PC-3 (cell line): ENCODE results near the gene PTP4A1. TPM values are rescaled to one million over a fixed set of nuclear protein-coding genes. Genes with fewer than 3 reads are reported as not detected.

ENCODE experiments used
- ATAC-seq: fragments of 200-7000 bp; cut with Tn5 transposase; 2 replicates; pipeline ENCODE4 v1.9.1; 2020; ENCODE audit warnings: mild to moderate bottlenecking, moderate library complexity
- BruUV-seq: library from RNA; stranded (reverse); fragments of 400-500 nt; replicated peaks from 2 replicates; lab custom pipeline; 2021; lab: Mats Ljungman, UMichigan
- CTCF ChIA-PET: fragments of 300-600 bp; sonication (Branson Sonifier 250); formaldehyde crosslinking; loops from one replicate; lab custom pipeline; 2022; ENCODE audit warnings: antibody characterized with exemption; lab: Charles Lee
- POLR2A ChIA-PET: fragments of 300-600 bp; sonication (Branson Sonifier 250); formaldehyde crosslinking; loops from one replicate; lab custom pipeline; 2022; ENCODE audit warnings: antibody characterized with exemption; ENCODE audit not compliant: unreplicated experiment; lab: Charles Lee
- DNase-seq: peaks from one replicate; pipeline ENCODE4 v3.0.0-alpha.2; 2015
- H2AFZ ChIP-seq: fragments of 300-600 bp; sonication (generic); 2 replicates; pipeline ENCODE4 v1.6.0; 2016; ENCODE audit warnings: antibody characterized with exemption, low read length
- H3F3A ChIP-seq: fragments of 300-600 bp; sonication (generic); one replicate; pipeline ENCODE4 v1.6.0; 2017; ENCODE audit warnings: antibody characterized with exemption, low read length, control low read depth, mild to moderate bottlenecking; ENCODE audit not compliant: unreplicated experiment
- H3K27ac ChIP-seq: fragments of 300-600 bp; sonication (generic); 2 replicates; pipeline ENCODE4 v1.5.1; 2016; ENCODE audit warnings: mild to moderate bottlenecking, low read length
- H3K27me3 ChIP-seq: fragments of 300-600 bp; sonication (generic); 2 replicates; pipeline ENCODE4 v1.6.1; 2016; ENCODE audit warnings: low read length, mixed read lengths
- H3K36me3 ChIP-seq: fragments of 300-600 bp; sonication (generic); 2 replicates; pipeline ENCODE4 v1.6.1; 2016; ENCODE audit warnings: low read depth, mixed run types, low read length, mixed read lengths
- H3K4me1 ChIP-seq: fragments of 300-600 bp; sonication (generic); 2 replicates; pipeline ENCODE4 v1.5.1; 2016; ENCODE audit warnings: low read length; ENCODE audit not compliant: insufficient read depth
- H3K4me2 ChIP-seq: fragments of 300-600 bp; sonication (generic); 2 replicates; pipeline ENCODE4 v1.6.0; 2016; ENCODE audit warnings: low read length
- H3K4me3 ChIP-seq: fragments of 300-600 bp; sonication (generic); 2 replicates; pipeline ENCODE4 v1.5.1; 2016; ENCODE audit warnings: mild to moderate bottlenecking, low read length, mixed read lengths
- H3K79me2 ChIP-seq: fragments of 300-600 bp; sonication (generic); 2 replicates; pipeline ENCODE4 v1.6.1; 2017; ENCODE audit warnings: low read length, mixed read lengths
- H3K9ac ChIP-seq: fragments of 300-600 bp; sonication (generic); 2 replicates; pipeline ENCODE4 v1.6.0; 2016; ENCODE audit warnings: mild to moderate bottlenecking, low read length
- H3K9me2 ChIP-seq: fragments of 300-600 bp; sonication (generic); replicated peaks from 2 replicates; pipeline ENCODE4 v1.6.1; 2016; ENCODE audit warnings: mixed run types, low read length, mixed read lengths
- H3K9me3 ChIP-seq: fragments of 300-600 bp; sonication (generic); 2 replicates; pipeline ENCODE4 v1.6.1; 2016; ENCODE audit warnings: low read length, mixed read lengths
- H4K20me1 ChIP-seq: fragments of 300-600 bp; sonication (generic); 2 replicates; pipeline ENCODE4 v1.6.1; 2016; ENCODE audit warnings: low read length, mixed read lengths
- EZH2 ChIP-seq: fragments of 300-600 bp; sonication (generic); IDR thresholded peaks from one replicate; pipeline ENCODE4 v1.6.1; 2017; ENCODE audit warnings: antibody characterized with exemption, mild to moderate bottlenecking, low read length; ENCODE audit not compliant: unreplicated experiment
- EZH2phosphoT487 ChIP-seq: fragments of 300-600 bp; sonication (generic); IDR thresholded peaks from 2 replicates; pipeline ENCODE4 v1.6.1; 2018; ENCODE audit warnings: mild to moderate bottlenecking, antibody characterized with exemption, low read length, borderline replicate concordance
- intact Hi-C: fragments of 100-400 bp; cut with micrococcal nuclease; formaldehyde crosslinking; loops from 2 replicates; pipeline ENCODE4 v1.9.0; 2023
- total RNA-seq: library from RNA; depleted of rRNA; stranded (reverse); fragments of >200 nt; gene quantifications from 2 replicates; pipeline ENCODE4 v1.2.3, GENCODE V29; 2014
- TF ChIP-seq, protein P1 (sequence below): fragments of 300-600 bp; sonication (generic); conservative IDR thresholded peaks from 2 replicates; pipeline ENCODE4 v1.5.1; 2017; ENCODE audit warnings: antibody characterized with exemption, low read depth, mild to moderate bottlenecking, low read length

The PTP4A1 gene
- total RNA-seq, 1 experiment from 2014 or later = 29.9 TPM

DNA sequence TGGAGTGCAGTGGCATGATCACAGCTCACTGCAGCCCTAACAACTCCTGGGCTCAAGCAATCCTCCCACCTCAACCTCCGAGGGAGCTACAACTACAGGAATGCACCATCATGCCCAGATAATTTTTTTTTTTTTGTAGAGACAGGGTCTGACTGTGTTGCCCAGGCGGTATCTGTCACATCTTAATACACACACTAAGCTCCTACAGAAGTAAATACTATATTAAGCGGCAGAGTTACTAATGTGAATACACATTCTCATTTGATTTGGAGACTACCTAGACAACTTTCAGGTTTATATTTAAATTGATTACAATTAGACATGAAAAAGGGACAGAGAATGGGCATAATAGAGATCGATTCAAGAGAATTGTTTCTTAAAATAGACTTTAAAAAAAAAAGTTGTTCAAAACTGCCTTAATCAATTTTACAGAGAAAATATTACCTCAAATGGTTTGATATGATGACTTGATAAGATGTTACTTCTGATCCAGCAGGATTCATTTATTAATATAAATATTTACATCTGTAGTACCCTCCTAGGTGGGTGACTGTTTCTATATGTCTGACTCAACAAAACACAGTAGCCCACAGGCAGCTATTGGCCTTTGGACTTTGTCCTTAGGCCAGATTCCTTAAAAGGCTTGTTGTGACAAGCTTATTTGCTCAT, 7.1 kb upstream of the PTP4A1 start:
- Histone ChIP-seq H3K27me3 (no peaks in the 10 kb centered on the region), H3K27ac (no peak overlapping the region), H4K20me1 (no peaks in the 10 kb centered on the region), H3K9ac (no peak overlapping the region), H3F3A (no peaks in the 10 kb centered on the region), H3K9me3 (no peaks in the 10 kb centered on the region), H3K79me2 (no peaks in the 10 kb centered on the region), H3K4me2 (no peak overlapping the region), H3K36me3 (no peaks in the 10 kb centered on the region), H2AFZ (no peak overlapping the region), H3K4me3 (no peak overlapping the region), H3K4me1 (peaks cover 15% of the 10 kb centered on the region), H3K9me2 (no peaks in the 10 kb centered on the region)
- POLR2A ChIA-PET = no interaction called here
- CTCF ChIA-PET = no interaction called here
- TF ChIP-seq, protein P1, sequence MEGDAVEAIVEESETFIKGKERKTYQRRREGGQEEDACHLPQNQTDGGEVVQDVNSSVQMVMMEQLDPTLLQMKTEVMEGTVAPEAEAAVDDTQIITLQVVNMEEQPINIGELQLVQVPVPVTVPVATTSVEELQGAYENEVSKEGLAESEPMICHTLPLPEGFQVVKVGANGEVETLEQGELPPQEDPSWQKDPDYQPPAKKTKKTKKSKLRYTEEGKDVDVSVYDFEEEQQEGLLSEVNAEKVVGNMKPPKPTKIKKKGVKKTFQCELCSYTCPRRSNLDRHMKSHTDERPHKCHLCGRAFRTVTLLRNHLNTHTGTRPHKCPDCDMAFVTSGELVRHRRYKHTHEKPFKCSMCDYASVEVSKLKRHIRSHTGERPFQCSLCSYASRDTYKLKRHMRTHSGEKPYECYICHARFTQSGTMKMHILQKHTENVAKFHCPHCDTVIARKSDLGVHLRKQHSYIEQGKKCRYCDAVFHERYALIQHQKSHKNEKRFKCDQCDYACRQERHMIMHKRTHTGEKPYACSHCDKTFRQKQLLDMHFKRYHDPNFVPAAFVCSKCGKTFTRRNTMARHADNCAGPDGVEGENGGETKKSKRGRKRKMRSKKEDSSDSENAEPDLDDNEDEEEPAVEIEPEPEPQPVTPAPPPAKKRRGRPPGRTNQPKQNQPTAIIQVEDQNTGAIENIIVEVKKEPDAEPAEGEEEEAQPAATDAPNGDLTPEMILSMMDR = no peak
- TF ChIP-seq EZH2 (no peak), EZH2phosphoT487 (no peak)
- intact Hi-C loops = no loop called here
- no peak for ATAC-seq
- DNase-seq = peak; percentile 48
- BruUV-seq = no TSS peak

DNA sequence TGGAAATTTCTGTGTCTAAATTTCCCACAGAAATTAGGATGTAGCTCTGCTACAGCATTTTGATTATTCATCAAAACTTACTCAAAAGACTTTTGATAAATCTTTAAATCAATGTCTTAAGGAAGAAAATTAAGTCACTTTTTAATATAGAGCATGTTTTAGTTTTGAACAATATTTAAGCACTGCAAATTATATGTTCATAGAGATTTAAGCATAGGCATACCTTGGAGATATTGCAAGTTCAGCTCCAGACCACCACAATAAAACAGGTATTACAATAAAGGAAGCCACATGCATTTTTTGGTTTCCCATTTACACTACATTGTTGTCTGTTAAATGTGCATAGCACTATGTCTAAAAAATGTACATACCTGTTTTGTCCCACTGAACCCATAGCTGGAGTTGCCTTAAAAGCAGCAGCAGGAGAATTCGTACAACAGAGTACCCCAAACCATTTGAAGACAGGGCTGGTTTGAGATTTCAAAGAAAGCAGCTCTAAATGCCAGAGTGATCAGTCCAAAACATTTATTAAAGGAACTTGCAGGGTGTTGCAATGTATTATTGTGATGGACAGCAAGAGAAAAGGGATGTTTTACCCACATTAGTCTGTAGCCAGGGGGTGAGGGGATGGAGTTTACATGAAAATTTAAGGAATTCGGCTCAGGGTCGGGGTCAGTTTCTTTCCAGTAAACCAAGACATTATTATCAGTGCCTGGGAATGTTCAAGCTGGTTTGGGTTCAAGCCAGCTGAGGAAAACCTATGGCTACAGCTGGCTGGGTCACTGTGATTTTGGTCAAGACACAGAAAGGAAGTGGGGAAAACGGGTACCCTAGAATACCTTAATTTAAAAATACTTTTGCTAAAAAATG, 6.3 kb upstream of the PTP4A1 start:
- H3K36me3 ChIP-seq = no peaks in the 10 kb centered on the region
- ChIA-PET POLR2A (no interaction called here), CTCF (no interaction called here)
- peaks cover 21% of the 10 kb centered on the region for H3K4me1 ChIP-seq
- no peak overlapping the region; the same call in 1 of the 2 replicates for H3K27ac ChIP-seq
- H3K9me2 ChIP-seq = no peaks in the 10 kb centered on the region
- no TSS peak for BruUV-seq
- no peaks in the 10 kb centered on the region for H3K27me3 ChIP-seq
- H3K4me3 ChIP-seq = no peak overlapping the region
- DNase-seq = no peak
- intact Hi-C loops = no loop called here
- no peak for ATAC-seq
- 0 out of 2 replicates have a peak overlapping the region, but pooled peaks have one; percentile 2 for H3K4me2 ChIP-seq
- no peaks in the 10 kb centered on the region for H4K20me1 ChIP-seq
- no peaks in the 10 kb centered on the region for H3K9me3 ChIP-seq
- H2AFZ ChIP-seq = no peak overlapping the region
- H3K79me2 ChIP-seq = no peaks in the 10 kb centered on the region
- TF ChIP-seq, protein P1 = no peak
- TF ChIP-seq EZH2phosphoT487 (no peak), EZH2 (no peak)
- H3F3A ChIP-seq = no peaks in the 10 kb centered on the region
- H3K9ac ChIP-seq = no peak overlapping the region

DNA sequence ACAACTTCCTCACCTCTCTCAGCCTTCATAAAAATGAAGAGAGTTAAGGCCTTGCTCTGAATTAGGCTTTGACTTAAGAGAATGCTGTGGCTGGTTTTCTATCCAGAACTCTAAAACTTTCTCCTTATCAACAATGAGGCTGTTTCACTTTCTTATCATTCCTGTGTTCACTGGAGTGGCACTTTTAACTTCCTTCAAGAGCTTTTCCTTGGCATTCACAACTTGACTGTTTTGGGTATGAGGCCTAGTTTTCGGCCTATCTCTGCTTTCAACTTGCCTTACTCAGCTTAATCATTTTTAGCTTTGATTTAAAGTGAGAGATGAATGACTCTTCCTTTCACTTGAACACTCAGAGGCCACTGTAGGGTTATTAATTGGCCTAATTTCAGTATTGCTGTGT, 4.3 kb upstream of the PTP4A1 start:
- no peak overlapping the region for H3K4me2 ChIP-seq
- no peak overlapping the region for H2AFZ ChIP-seq
- H3K9me2 ChIP-seq = no peaks in the 10 kb centered on the region
- no peak overlapping the region for H3K9ac ChIP-seq
- no peak overlapping the region for H3K27ac ChIP-seq
- no peaks in the 10 kb centered on the region for H3F3A ChIP-seq
- H3K27me3 ChIP-seq = no peaks in the 10 kb centered on the region
- no peaks in the 10 kb centered on the region for H3K9me3 ChIP-seq
- H3K36me3 ChIP-seq = no peaks in the 10 kb centered on the region
- no peaks in the 10 kb centered on the region for H4K20me1 ChIP-seq
- H3K79me2 ChIP-seq = peaks cover 6% of the 10 kb centered on the region
- intact Hi-C loops = no loop called here
- TF ChIP-seq EZH2phosphoT487 (no peak), EZH2 (no peak)
- TF ChIP-seq, protein P1 = no peak
- peaks cover 21% of the 10 kb centered on the region for H3K4me1 ChIP-seq
- ChIA-PET CTCF (no interaction called here), POLR2A (no interaction called here)
- DNase-seq (no peak), ATAC-seq (no peak)
- no TSS peak for BruUV-seq
- no peak overlapping the region for H3K4me3 ChIP-seq
